SKM-1 treated with dmso at 0.1 percent for 144 hours (cell line): ENCODE results near the gene HDAC11.
A peak's percentile ranks its signal among the peaks of the same experiment; 100 is the strongest.
"Not testable (repeated sequence)": the region's sequence is repeated elsewhere in the genome, so short reads cannot be mapped to it uniquely, and the experiment has no call there.

ENCODE experiments used
- DNase-seq: peaks from one replicate; lab custom pipeline; 2025; ENCODE audit not compliant: unreplicated experiment; lab: John Stamatoyannopoulos, UW

Gene HDAC11

DNA sequence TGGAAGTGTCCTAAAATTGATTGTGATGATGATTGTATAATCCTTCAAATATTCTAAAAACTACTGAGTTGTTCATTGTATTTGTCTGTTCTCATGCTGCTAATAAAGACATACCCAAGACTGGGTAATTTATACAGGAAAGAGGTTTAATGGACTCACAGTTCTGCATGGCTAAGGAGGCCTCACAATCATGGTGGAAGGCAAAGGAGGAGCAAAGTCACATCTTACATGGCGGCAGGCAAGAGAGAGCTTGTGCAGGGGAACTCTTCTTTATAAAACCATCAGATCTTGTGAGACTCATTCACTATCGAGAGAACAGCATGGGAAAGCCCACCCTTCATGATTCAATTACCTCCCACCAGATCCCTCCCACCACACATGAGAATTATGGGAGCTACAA, 41.6 kb downstream of the HDAC11 start:
- DNase-seq, result not testable (repeated sequence)

DNA sequence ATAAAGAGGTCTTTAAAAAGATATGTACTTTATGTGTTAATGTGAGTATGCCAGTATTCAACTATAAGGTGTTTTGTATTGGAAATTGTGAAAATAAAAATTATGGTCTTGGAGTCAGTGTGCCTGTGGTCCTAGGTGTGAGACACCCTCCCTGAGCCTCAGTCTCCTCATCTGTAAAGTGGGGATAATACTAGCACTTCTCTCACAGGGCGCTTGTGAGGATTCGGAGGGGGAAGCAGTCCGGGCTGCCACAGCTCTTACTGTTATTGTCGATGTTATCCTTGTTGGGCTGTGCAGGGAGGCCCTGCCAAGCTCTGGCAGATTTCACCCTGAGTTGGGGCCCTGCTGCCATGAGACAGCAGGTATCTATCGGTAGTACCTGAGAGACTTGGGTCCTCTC, 42.1 kb downstream of the HDAC11 start:
- no peak for DNase-seq

DNA sequence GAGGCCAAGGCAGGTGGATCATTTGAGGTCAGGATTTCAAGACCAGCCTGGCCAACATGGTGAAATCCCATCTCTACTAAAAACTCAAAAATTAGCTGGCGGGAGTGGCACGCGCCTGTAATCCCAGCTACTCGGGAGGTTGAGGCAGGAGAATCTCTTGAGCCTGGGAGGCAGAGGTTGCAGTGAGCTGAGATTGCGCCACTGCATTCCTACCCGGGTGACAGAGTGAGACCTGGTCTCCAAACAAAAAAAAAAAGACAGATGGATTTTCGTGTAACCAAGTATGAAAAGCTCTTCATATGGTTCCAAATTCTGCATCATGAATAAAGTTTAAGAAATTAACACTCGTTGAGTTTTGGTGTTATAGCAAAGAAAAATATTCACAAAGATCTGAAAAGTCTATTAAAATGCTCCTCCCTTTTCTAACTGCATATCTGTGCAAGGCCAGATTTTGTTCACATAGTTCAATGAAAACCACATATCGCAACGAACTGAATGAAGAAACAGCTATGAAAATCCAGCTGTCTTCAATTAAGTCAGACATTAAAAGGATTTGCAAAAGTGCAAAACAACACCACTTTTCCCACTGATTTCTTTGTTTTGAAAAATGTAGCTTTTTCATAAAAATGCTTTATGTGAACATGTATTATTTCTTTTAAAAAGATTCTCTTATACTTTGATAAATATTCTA, 45.0 kb downstream of the HDAC11 start:
- no peak for DNase-seq

DNA sequence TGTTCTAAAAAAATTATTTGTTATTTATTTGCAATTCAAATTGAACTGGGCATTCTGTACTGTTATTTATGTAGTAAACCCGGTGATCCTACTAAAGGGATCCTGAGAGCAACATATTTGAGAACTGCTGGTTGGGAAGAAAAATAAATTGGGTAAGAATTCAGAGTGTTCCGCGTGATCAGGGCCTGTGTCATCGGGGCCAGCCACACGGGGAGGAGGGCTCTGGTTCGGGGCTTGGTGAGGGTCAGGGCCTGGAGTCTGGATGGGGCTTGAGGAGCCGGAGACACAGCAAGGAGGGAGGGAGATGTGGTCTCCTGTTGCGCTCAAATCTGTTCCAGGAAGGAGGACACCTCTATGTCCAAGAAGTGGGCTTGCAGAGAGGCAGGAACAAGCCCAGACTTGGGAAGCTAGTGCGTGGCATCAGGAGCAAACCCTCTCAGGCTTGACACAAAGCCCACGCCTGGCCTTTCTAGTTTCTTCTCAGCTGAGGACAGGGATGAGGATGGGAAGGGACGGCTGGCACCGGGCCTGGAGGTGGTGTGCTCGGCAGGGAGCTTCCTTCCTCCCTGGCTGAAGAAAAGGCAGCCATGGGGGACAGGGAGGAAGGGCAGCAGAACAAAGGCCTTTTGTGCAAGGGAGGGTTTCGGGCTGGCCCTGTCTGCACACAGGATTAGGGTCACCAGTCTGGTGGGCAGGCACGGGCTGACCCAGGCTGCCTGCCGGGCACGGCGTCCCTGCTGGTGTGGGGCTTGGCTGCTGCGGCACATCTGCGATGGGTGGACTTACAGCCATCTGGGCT, 45.9 kb downstream of the HDAC11 start:
- no peak for DNase-seq

DNA sequence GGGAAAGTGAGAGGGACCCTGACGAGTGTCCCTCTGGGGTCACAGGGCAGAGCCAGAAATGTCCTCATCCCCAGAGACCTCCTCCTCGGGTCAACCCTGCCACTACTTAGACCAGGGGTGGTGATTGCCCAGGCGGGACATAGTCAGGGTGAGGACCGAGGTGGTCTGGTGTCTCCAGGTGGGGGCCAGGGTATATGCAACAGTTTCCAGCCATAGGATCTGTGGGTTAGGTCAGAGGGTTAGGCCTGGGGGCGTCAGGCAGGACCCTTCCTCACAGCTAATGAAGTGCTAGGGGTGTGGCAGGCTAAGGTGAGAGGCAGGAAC, 46.5 kb downstream of the HDAC11 start:
- no peak for DNase-seq

DNA sequence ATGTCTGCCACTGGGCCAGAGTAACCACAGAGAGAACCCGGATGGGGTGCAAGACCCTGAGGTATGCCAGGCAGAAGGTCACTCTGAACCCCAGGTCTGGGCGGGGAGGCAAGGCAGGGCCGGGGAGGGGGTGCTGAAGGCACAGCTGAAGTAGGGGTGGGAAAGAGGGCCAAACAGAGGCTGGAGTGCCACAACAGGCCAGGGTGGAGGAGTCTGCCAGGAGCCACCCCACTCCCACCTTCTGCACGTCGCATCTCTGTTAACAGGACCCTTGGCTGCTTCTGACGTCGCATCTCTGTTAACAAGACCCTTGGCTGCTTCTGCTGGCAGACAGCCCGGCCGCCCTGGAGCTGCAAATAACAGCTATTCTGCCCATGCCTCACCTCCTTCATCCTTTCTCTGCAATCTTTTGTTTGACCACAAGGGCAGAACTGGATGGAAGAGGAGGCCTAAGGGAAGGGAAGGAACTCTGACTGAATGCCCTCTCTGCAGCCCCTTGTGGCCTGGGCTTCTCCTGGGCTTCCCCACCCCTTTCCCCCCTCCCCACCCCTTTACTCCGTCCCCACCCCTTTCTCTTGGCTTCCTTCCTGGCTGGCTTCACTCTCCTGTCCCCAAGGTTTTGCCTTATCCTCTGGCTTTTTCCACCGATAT, 48.2 kb downstream of the HDAC11 start:
- DNase-seq, result peak; percentile 26

DNA sequence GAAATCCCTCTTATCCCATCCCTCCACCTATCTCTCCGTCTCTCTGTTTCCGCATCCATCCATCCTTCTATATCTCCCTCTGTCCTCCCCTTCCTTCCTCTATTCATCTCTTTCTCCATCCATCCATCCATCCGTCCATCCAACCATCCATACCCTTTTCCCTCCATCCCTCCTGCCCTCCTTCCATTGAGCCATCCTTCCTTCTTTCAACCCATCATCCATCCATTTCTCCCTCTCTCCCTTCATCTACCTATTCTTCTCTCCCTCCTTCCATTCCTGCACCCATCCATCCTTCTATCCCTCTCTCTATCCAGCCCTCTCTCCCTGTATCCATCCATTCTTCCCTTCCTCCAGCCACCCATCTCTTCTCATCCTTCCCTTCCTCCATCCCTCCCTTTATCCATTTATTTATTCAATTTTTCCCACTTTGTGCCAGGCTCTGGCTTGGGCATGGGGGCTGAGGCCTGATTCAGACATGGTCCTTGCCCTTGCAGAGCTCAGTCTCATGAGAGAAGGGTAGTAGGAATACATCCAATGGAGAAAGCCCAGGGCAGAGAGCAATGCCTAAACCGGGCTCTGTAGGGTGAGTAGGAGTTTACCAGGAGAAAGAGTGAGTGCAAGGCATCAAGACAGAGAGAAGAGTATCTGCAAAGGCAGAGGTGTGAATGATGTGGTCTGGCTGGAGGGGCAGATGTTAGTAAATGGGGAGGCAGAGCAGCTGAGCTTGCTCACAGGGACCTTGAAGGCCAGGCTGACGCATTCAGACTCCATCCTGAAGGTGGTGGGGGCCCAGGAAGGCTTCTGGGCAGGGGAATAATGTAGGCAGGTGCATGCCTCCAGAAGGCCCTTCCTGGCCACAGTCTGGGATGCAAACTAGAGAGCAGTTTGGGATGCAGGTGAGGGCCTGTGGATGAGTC, 49.3 kb downstream of the HDAC11 start:
- no peak for DNase-seq

DNA sequence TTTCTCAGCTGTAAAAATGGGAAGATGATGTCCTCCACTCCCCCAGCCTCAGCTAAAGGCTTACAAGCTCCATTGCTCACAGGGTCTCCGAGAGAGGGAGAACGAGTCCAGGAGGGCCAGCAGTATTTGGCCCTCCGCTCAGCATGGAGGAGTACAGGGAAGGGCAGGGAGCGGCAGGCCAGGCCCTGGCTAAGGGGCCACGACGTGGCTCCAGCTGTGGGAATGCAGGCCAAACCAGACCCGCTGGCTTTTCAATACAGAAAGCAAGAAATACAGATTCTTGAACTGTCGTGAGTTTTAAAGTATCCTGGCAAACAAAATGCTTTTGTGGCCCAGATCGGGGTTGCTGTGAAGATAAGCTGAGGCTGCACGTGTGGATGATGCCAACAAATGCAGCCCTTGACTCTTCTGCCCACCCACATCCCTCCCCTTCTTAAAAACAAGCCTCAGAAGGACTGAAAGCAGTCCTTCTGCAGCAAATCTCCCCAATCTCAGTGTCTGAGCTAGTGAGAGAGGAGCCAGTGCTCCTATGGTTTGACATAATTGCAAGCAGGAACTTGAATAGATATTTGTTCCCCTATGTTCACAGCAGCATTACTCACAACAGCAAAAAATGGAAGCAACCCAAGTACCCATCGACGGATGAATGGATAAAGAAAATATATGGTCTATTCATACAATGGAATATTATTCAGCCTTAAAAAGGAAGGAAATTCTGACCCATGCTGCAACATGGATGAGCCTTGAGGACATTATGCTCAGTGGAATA, 50.3 kb downstream of the HDAC11 start:
- DNase-seq, result no peak

DNA sequence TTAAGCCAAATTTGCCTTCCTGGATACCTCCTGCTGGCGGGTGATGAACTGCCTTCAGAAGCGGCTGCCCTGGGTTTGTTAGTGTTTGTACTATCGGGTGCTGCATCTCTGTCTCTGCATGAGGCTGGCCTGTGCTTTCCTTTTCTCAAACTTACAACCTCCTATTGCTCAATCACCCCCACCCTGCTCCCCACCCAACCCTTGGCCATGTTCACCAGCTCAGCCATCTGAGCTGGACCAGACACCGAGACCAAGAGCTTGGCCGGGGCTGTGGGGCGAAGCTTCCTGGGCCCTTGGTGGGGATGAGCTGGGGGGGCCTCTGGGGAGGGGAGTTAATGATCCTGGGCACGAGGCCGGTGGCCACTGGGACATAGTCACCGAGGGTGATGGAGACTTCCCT, 52.0 kb downstream of the HDAC11 start:
- no peak for DNase-seq

DNA sequence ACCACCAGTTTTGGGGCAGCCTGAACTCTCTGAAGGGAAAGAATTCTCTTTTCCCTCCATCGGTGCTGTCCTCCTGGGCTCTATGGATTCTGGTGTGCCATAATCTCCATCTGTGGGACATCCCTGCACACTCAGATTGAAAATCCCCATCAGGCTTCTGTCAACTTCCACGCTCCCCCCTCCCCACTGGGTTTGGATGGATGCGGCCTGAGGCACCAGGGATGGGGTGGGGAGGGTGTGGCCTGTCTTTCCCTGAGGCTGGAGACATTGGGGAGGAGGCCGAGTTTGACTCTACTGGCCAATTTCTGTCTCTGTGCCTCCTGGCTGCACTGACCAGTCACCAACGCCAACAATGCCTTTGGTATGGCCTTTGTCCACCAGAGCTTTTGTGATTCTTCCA, 52.5 kb downstream of the HDAC11 start:
- DNase-seq, result no peak

DNA sequence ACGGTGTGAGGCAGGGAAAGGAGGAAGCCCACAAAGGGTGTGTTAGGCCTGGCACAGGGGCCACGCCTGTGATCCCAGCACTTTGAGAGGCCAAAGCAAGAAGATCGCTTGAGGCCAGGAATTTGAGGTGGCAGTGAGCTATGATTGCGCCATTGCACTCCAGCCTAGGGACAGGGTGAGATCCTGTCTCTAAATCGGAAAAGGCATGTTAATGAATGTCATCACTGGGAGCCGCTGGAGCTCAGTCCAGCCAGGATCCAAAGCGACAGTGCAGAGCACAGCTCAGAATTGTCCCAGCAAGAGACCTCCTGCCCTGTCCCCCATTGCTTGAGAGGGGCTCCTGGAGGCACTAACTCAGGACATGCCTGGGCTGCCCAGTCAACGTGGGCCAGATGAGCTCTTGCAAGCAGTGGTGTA, 53.8 kb downstream of the HDAC11 start:
- no peak for DNase-seq

DNA sequence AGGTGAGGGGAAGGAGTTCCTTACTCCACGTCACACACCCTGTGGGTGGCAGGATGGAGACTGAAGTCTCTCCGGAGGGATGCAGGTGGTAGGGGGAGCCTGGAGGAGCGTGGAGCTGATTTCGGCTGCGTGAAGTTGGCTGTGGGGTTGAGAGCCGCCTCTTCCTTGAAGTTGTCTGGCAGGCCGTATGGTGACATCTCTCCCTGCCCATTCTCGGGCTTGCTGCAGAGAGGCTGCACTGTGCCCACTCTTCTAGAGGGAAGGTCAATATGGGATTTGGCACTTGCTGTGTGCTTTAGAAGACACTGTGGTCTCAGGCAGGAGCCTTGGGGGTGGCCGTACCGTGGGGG, 55.4 kb downstream of the HDAC11 start:
- no peak for DNase-seq

DNA sequence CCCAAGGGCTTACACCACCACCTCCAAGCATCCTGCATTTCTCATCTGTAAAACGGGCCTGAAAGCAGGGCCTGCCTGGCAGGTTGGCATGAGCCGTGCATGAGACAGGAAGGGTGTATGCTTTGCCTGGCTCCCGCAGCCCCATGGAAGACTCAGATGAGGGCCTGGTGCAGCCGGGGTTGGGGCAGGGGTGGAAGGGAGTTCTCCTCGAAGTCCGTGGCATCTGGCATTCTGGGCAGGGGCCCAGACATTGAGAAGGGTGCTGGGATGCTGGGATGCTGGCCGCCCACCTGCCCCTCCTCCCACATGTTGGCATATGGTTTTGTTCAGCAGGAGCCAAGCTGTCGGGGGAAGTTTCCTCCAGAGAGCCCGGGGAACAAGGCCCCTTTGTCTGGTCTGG, 55.8 kb downstream of the HDAC11 start:
- no peak for DNase-seq

DNA sequence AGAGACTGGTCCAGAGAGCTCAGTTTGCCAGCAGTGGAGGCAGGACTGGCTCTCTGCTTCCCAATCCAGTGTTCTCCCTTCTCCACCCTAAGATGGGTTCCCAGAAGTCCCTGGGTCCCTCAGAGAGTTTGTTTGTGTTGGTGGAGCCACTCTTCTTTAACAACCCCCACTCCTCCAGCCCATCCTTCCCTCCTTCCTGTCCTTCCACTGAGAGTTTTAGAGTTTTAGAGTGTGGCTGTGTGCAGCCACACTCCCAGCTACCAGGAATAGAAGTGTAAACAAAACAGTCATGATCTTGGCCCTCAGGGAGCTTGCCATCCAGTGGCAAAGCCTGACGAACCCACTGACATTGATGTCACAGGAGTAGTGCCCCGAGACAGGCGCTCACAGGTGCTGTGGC, 56.3 kb downstream of the HDAC11 start:
- no peak for DNase-seq

DNA sequence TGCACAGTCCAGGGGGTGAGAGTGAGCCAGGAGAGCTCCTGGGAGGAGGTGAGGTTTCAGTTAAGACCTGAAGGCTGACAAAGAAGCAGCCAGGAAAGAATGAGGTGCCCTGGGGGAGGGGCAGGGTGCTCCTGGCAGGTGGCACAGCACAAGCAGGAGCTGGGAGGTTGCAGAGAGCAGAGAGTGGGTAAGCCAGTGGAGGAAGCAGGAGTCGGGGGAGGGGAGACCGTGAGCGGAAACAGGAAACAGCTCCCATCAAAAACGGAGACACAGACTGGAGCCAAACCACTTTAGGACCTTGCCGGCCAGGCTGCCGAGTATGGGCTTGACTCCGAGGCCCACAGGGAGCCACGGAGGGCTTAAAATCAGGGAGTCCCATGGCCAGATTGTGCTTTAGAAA, 56.7 kb downstream of the HDAC11 start:
- no peak for DNase-seq

DNA sequence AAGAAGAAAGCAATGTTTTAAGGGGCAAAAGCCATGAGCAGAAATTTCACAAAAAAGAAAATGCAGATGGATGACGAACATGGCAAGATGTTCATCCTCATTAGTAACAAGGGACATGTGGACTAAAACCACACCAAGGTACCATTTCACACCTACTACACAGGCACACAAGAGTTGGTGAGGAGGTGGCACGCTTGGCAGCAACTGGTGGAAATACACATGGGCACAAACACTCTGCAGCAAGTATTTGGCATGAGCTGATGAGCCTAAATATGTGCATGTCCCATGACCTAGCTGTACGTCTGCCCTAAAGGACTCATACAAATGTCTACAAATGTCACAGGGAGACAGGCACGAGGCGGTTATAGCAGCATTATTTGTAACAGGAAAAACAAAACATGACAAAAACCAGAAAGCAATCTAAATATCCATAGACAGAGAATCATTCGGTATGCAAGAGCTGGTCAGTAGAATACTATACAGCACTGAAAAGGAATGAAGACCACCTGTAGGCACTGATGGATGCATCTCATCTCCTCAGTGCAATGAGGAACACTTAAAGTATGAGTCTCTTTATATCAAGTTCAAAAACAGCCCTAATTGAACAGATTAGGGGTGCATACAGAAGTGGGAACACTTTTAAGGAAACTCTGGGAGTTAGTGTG, 57.3 kb downstream of the HDAC11 start:
- no peak for DNase-seq

DNA sequence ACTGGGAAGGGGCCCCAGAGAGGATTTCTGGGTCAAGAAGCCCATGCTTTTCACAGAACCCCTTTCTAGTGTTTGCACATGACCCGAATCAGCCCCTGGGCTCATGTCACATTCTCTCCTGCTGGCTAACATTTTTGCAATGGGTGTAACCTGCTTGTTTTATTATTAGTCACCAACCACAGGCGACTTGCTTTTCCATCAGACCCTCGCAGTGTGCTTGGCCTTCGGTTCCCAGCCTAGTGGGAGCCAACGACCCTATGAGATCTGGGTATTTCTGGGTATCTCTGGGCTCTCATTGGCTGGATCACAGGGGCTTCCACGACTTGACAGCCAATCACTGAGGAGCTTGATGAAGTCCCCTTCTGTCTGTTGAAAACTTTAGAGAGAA, 57.8 kb downstream of the HDAC11 start:
- no peak for DNase-seq

DNA sequence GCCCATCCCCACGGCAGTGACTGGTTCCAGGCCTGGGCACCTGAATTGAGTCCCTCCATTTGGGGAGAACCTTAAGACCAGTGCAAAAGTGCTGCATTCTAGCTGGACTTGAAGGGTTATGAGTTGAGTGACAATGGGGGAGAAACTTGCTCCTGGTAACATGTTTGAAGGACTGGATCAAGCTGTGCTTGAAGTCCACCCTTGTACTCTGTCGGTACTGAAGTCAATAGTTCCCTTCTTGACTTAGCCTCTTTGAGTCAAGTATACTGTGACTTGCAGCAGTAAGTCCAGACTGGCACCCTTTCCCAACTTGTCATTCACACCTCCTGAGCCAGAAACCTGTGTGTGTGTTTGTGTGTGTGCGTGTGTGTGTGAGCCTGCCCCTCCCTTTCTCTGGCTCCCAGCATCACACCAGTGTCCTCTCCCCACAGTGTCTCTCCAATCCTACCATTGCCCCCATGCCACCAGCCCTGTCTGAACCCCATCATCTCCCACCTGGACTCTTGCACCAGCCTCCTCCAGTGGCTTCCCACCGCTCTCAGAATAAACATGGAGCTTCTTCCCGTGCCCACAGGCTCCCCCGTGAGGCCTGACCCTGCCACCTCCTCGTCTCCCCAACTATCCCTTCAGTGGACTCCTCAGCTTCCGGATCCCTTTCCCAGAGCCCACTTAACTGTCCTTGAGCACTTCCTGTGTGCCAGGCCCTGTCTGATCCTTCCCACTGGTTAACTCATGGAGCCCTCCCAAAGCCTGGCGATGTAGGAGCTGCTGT, 58.6 kb downstream of the HDAC11 start:
- DNase-seq, result no peak

DNA sequence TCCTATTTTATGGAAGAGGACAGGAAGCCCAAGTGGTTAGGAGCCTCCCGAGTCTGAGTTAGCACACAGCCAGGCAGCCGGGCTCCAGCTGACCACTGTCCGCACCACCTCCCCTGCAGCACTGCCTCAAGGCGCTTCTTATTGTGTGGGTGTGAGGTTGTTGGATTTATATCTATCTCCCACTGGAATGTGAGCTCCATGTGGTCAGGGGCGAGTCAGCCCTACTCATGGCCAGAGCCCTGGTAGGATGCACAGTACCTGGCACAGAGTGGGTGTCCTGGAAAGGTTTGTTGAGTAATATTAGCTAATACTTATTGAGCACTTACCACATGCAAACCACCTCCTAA, 59.2 kb downstream of the HDAC11 start:
- no peak for DNase-seq

DNA sequence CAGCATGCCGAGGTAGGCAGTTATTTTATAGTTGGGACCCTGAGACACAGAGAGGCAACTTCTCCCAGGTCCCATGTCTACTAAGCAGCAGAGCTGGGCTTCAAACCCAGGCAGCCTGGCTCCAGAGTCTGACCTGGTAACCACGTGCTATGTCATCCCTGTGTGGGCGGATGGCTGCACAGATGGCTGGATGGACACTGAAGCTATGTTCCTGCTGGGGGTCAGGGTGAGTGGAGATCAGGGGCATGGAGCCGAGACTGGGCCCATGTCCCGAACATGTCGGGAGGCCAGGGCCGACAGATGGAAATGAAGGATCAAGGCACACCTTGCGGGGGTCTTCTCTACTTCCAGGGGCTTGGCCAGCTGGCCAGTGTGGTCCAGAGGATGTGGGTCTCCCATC, 59.6 kb downstream of the HDAC11 start:
- DNase-seq, result no peak
